ENCODE results near the gene HEBP2. TPM values are rescaled to one million over a fixed set of nuclear protein-coding genes. Genes with fewer than 3 reads are reported as not detected.

The HEBP2 gene
- total and polyA plus RNA-seq, 2 of the 4 experiments (the other 2 are of a cell fraction) = 3.9 to 6.1 TPM

DNA sequence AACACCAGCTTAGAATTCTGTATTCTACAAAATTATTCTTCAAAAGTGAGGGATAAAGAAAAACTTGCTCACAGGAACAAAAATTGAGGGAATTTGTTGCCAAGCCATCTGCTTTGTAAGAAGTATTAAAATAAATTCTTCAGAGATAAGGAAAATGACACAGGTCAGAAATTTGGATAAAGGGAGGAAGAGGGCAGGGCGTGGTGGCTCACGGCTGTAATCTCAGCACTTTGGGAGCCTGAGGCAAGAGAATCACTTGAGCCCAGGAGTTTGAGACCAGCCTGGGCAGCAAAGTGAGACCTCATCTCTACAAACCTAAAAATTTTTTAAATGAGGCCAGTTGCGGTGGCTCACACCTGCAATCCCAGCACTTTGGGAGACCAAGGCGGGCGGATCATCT lies 14.5 kb upstream of the HEBP2 start:
- BruUV-seq (replicated peaks) = no TSS peak
- TF ChIP-seq, protein P1, sequence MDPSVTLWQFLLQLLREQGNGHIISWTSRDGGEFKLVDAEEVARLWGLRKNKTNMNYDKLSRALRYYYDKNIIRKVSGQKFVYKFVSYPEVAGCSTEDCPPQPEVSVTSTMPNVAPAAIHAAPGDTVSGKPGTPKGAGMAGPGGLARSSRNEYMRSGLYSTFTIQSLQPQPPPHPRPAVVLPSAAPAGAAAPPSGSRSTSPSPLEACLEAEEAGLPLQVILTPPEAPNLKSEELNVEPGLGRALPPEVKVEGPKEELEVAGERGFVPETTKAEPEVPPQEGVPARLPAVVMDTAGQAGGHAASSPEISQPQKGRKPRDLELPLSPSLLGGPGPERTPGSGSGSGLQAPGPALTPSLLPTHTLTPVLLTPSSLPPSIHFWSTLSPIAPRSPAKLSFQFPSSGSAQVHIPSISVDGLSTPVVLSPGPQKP (IDR thresholded peaks at IDR 0.05; ENCODE audit: borderline replicate concordance, low read depth, low read length) = no peak
- TF ChIP-seq, protein P2, sequence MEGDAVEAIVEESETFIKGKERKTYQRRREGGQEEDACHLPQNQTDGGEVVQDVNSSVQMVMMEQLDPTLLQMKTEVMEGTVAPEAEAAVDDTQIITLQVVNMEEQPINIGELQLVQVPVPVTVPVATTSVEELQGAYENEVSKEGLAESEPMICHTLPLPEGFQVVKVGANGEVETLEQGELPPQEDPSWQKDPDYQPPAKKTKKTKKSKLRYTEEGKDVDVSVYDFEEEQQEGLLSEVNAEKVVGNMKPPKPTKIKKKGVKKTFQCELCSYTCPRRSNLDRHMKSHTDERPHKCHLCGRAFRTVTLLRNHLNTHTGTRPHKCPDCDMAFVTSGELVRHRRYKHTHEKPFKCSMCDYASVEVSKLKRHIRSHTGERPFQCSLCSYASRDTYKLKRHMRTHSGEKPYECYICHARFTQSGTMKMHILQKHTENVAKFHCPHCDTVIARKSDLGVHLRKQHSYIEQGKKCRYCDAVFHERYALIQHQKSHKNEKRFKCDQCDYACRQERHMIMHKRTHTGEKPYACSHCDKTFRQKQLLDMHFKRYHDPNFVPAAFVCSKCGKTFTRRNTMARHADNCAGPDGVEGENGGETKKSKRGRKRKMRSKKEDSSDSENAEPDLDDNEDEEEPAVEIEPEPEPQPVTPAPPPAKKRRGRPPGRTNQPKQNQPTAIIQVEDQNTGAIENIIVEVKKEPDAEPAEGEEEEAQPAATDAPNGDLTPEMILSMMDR (conservative IDR thresholded peaks at IDR 0.05; ENCODE audit: low read depth, low read length) = no peak
- TF ChIP-seq CEBPB (IDR thresholded peaks at IDR 0.05; ENCODE audit: low read depth, low read length) (no peak), MAZ (IDR thresholded peaks at IDR 0.05; ENCODE audit: borderline replicate concordance, low read depth, low read length) (no peak), MXI1 (IDR thresholded peaks at IDR 0.05; ENCODE audit: borderline replicate concordance, low read depth, low read length) (no peak), MAFK (IDR thresholded peaks at IDR 0.05; ENCODE audit: low read depth, low read length) (no peak), FOS (IDR thresholded peaks at IDR 0.05; ENCODE audit: low read depth, low read length) (no peak), RAD21 (IDR thresholded peaks at IDR 0.05; ENCODE audit: low read length) (no peak), RFX5 (IDR thresholded peaks at IDR 0.05; ENCODE audit: low read depth, low read length) (no peak), CHD1 (IDR thresholded peaks at IDR 0.05; ENCODE audit: low read depth, low read length) (no peak), POLR2A (IDR thresholded peaks at IDR 0.05; ENCODE audit: low read depth, low read length) (no peak), SMC3 (IDR thresholded peaks at IDR 0.05; ENCODE audit: low read depth, low read length) (no peak), NFE2L2 (IDR thresholded peaks at IDR 0.05; ENCODE audit: low read depth, low read length) (no peak), BHLHE40 (IDR thresholded peaks at IDR 0.05; ENCODE audit: low read depth, low read length) (no peak), RCOR1 (IDR thresholded peaks at IDR 0.05; ENCODE audit: insufficient replicate concordance, low read length) (no peak)
- TF ChIP-seq, protein P3, sequence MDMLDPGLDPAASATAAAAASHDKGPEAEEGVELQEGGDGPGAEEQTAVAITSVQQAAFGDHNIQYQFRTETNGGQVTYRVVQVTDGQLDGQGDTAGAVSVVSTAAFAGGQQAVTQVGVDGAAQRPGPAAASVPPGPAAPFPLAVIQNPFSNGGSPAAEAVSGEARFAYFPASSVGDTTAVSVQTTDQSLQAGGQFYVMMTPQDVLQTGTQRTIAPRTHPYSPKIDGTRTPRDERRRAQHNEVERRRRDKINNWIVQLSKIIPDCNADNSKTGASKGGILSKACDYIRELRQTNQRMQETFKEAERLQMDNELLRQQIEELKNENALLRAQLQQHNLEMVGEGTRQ (IDR thresholded peaks at IDR 0.05; ENCODE audit: low read depth, low read length) = no peak
- Histone ChIP-seq H4K5ac (ENCODE audit: low read depth, low read length) (no peak overlapping the region), H2BK15ac (ENCODE audit: low read depth, low read length) (no peak overlapping the region), H3K14ac (replicated peaks; ENCODE audit: low read depth, low read length) (no peak overlapping the region), H2BK120ac (ENCODE audit: low read depth, low read length) (no peak overlapping the region), H3K56ac (ENCODE audit: extremely low read depth, insufficient read depth, low read length) (no peak overlapping the region), H2BK20ac (ENCODE audit: low read depth, low read length) (no peak overlapping the region), H4K20me1 (ENCODE audit: insufficient read depth, low read length) (no peaks in the 10 kb centered on the region), H3K23ac (ENCODE audit: low read depth, low read length) (no peak overlapping the region), H3K9me1 (ENCODE audit: insufficient read depth, low read length) (no peaks in the 10 kb centered on the region), H3K4me1 (ENCODE audit: control insufficient read depth, insufficient read depth, low read length) (no peaks in the 10 kb centered on the region), H3K36me3 (ENCODE audit: control insufficient read depth, insufficient read depth, low read length) (no peaks in the 10 kb centered on the region), H2AK5ac (ENCODE audit: low read depth, low read length) (no peak overlapping the region), H4K8ac (ENCODE audit: low read depth in 2 of 2, low read length in 2 of 2) (no peak overlapping the region), H3K79me1 (ENCODE audit: low read depth in 1 of 2, low read length in 2 of 2) (no peaks in the 10 kb centered on the region), H3K18ac (ENCODE audit: low read depth, low read length) (no peak overlapping the region), H3K9ac (ENCODE audit: low read depth, low read length) (no peak overlapping the region), H3K27me3 (ENCODE audit: control insufficient read depth, insufficient read depth, low read length) (peaks cover 14% of the 10 kb centered on the region), H3K4ac (ENCODE audit: low read depth, low read length) (no peak overlapping the region), H3K4me2 (ENCODE audit: low read depth, low read length) (no peak overlapping the region), H4K91ac (ENCODE audit: insufficient read depth, low read depth, low read length) (no peak overlapping the region), H3K27ac (ENCODE audit: insufficient read depth, low read length) (no peak overlapping the region), H2AK9ac (replicated peaks; ENCODE audit: low read depth, low read length, poor library complexity) (no peak overlapping the region), H3K9me3 (ENCODE audit: control insufficient read depth, insufficient read depth, low read length) (no peaks in the 10 kb centered on the region), H3K4me3 (ENCODE audit: insufficient read depth, low read depth, low read length) (no peak overlapping the region), H2BK5ac (ENCODE audit: low read depth, low read length, poor library complexity, severe bottlenecking) (no peak overlapping the region), H2AFZ (replicated peaks; ENCODE audit: low read length, poor library complexity) (no peak overlapping the region)
- in situ Hi-C loops (cut with MboI; ENCODE audit: low sequenced_read_pairs) (no loop called here), intact Hi-C loops (cut with micrococcal nuclease) (no loop called here), dilution Hi-C loops (cut with HindIII; ENCODE audit: low sequenced_read_pairs, unreplicated experiment) (no loop called here)
- POLR2A ChIA-PET (ENCODE audit: unreplicated experiment) = no interaction called here
- CTCF ChIA-PET = no interaction called here
- WGBS, 2 experiments (ENCODE audit: extremely low coverage in 2 of 2, insufficient read length in 1 of 2) = no CpG with 5 or more reads among the region's 5 CpGs
- DNase-seq = no peak
- ATAC-seq (ENCODE audit: low read depth) = no peak
